BLaER1 (cell line): ENCODE data around the gene PTPRM.

Source experiments
- H3K27ac ChIP-seq: shearing (Covaris generic); formaldehyde crosslinking; 2 replicates; pipeline ENCODE4 v1.8.1; 2022
- H3K27me3 ChIP-seq: shearing (Covaris generic); formaldehyde crosslinking; 2 replicates; pipeline ENCODE4 v1.8.1; 2022
- H3K36me3 ChIP-seq: shearing (Covaris generic); formaldehyde crosslinking; 2 replicates; pipeline ENCODE4 v1.8.1; 2022
- H3K4me1 ChIP-seq: shearing (Covaris generic); formaldehyde crosslinking; 2 replicates; pipeline ENCODE4 v1.8.1; 2022
- H3K4me2 ChIP-seq: shearing (Covaris generic); formaldehyde crosslinking; 2 replicates; pipeline ENCODE4 v1.8.1; 2022
- H3K4me3 ChIP-seq: shearing (Covaris generic); formaldehyde crosslinking; 2 replicates; pipeline ENCODE4 v1.8.1; 2022
- H3K9ac ChIP-seq: shearing (Covaris generic); formaldehyde crosslinking; 2 replicates; pipeline ENCODE4 v1.8.1; 2022
- H3K9me3 ChIP-seq: shearing (Covaris generic); formaldehyde crosslinking; 2 replicates; pipeline ENCODE4 v1.8.1; 2022
- H4K20me1 ChIP-seq: shearing (Covaris generic); formaldehyde crosslinking; 2 replicates; pipeline ENCODE4 v1.8.1; 2022
- Cebpa-rat ChIP-seq: shearing (Covaris generic); IDR thresholded peaks from 2 replicates; pipeline ENCODE4 v1.8.1; 2022

The PTPRM gene

DNA sequence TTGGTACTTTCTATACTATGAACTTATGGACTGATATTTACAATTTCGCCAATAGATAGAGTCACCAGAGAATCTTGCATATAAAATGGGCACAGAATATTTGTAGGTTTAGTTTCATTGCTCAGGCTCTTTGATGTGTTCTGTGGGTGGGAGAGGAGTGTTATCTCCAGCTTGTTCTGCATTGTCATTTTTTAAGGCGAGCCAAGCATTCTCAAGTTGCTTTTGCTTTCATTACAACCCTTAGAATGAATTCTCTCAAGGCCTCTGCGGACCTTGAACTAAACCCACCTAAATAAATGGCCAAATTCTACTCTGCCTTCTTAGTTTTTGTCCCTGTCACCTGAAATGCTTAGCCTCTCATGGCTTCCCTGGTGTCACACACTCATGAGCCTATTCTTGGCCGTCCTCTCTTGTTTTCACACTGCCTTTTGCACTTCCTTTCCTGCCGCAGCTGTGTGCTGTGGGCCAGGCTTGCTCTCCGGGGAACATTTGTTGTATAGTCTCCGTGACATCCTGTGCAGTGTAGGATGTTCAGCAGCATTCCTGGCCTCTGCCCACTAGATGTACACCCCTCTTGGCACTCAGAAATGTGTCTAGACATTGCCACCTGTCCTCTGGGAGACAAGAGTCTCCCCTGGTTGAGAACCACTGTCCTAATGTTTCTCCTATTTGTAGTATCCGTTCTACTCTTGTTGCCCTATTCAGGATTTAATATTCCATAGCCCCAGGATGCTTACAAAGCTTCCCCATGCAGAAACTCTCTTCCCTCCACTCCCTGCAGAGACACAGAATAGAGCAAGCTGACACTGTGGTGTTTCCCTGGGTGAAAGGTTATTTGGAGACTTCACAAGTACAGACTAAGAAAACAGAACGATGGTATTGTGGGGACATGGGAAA lies 255.6 kb downstream of the PTPRM start:
- no peaks in the 10 kb centered on the region for H3K36me3 ChIP-seq
- H3K4me3 ChIP-seq, result no peak overlapping the region; the same call in 1 of the 2 replicates
- H4K20me1 ChIP-seq, result no peaks in the 10 kb centered on the region
- peak overlapping the region; percentile 78 for H3K4me2 ChIP-seq
- peak overlapping the region; percentile 59; the same call in 1 of the 2 replicates for H3K9ac ChIP-seq
- no peak for TF ChIP-seq Cebpa-rat
- no peaks in the 10 kb centered on the region for H3K27me3 ChIP-seq
- no peaks in the 10 kb centered on the region for H3K9me3 ChIP-seq
- peaks cover 38% of the 10 kb centered on the region for H3K4me1 ChIP-seq
- peak overlapping the region; percentile 55 for H3K27ac ChIP-seq

DNA sequence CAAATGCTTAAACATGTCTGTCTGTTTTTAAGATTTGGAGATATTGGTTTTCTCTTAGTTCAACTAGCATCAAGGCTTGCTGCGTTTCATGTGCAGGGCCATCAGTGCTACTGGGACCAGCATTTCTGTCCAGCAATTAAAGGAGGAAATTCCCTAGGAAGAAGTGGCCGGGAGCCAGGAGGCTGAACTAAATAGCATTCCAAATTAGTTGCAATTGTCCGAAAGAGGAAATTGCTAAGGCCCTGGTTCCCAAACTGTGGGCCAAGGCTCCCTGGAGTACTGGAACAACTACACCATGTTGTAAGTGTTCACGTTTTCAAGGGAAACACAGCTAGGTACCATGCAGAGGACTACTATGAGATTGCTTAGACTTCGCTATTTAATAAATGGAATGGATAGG lies 257.9 kb downstream of the PTPRM start:
- Histone ChIP-seq H3K27ac (no peak overlapping the region), H3K4me3 (no peak overlapping the region), H3K4me1 (peaks cover 38% of the 10 kb centered on the region), H4K20me1 (no peaks in the 10 kb centered on the region), H3K4me2 (no peak overlapping the region), H3K36me3 (no peaks in the 10 kb centered on the region), H3K9ac (no peak overlapping the region), H3K27me3 (no peaks in the 10 kb centered on the region), H3K9me3 (no peaks in the 10 kb centered on the region)
- TF ChIP-seq Cebpa-rat, result no peak

DNA sequence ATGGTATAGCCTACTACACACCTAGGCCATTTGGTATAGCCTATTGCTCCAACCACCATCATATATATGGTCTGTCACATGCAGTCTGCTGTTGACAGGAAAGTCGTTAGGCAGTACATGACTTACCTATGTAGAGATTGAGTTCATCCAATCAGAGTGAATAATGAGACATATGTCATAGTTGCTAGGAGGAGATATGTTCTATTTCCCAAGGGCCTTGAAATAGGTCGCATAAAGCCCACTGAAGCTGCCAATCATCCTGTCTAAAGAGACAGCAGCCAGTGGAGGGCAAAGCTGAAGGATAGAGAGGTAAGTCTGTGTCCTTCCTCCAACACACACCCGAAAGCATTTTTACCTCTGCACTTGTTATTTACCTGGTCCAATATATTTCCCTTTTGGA lies 263.4 kb downstream of the PTPRM start:
- Histone ChIP-seq H3K36me3 (no peaks in the 10 kb centered on the region), H4K20me1 (no peaks in the 10 kb centered on the region), H3K27ac (no peak overlapping the region), H3K9me3 (no peaks in the 10 kb centered on the region), H3K4me1 (no peaks in the 10 kb centered on the region), H3K4me3 (no peak overlapping the region), H3K27me3 (no peaks in the 10 kb centered on the region), H3K9ac (no peak overlapping the region), H3K4me2 (no peak overlapping the region)
- TF ChIP-seq Cebpa-rat, result no peak

DNA sequence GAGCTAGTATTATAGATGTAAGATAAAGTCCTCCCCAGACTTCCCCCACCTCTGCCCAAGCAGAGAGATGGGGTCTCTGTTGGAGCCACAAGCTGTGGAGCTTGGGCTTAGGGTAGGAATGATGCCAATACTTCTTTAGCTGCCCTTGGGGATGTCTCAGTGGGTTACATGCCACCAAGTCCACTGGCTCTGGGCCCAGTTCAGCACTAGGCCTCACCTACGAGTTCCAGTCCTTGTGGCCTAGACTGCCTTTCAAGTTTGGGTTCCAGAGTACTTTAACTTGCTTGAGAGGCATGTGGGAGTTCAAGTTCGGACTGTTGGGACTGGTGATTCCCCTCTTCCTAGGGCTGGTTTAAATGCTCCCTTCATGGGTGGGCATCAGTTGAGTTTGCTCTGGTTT lies 272.4 kb downstream of the PTPRM start:
- H3K27ac ChIP-seq, result no peak overlapping the region
- no peak overlapping the region for H3K9ac ChIP-seq
- H3K4me2 ChIP-seq, result no peak overlapping the region
- H3K9me3 ChIP-seq, result peaks cover 13% of the 10 kb centered on the region
- no peaks in the 10 kb centered on the region for H3K36me3 ChIP-seq
- H3K4me3 ChIP-seq, result no peak overlapping the region
- H4K20me1 ChIP-seq, result no peaks in the 10 kb centered on the region
- peaks cover 10% of the 10 kb centered on the region for H3K4me1 ChIP-seq
- no peaks in the 10 kb centered on the region for H3K27me3 ChIP-seq
- TF ChIP-seq Cebpa-rat, result no peak

DNA sequence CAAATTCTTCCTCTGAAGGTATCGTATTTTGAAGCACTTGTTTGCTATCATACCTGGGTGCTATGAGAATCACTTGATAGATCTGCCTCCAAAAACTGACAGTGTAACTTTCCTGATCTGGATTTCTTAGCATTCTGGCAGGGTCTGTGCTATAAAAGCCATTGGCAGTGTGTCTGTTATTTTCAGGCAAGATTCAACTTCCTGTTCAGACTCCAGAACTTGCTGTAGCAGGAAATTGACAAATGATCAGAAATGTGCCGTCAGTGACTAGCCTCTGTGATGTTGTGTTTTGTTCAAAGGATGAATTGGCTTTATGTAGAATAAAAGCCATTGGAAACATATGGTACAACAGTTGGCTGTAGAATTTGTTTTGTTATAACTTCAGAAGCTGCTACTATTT lies 273.3 kb downstream of the PTPRM start:
- H4K20me1 ChIP-seq, result no peaks in the 10 kb centered on the region
- H3K9me3 ChIP-seq, result peaks cover 21% of the 10 kb centered on the region
- H3K4me1 ChIP-seq, result peaks cover 10% of the 10 kb centered on the region
- H3K9ac ChIP-seq, result no peak overlapping the region
- H3K4me3 ChIP-seq, result no peak overlapping the region
- no peaks in the 10 kb centered on the region for H3K27me3 ChIP-seq
- no peak overlapping the region for H3K27ac ChIP-seq
- H3K36me3 ChIP-seq, result no peaks in the 10 kb centered on the region
- TF ChIP-seq Cebpa-rat, result no peak
- H3K4me2 ChIP-seq, result peak overlapping the region; percentile 11; the same call in 1 of the 2 replicates

DNA sequence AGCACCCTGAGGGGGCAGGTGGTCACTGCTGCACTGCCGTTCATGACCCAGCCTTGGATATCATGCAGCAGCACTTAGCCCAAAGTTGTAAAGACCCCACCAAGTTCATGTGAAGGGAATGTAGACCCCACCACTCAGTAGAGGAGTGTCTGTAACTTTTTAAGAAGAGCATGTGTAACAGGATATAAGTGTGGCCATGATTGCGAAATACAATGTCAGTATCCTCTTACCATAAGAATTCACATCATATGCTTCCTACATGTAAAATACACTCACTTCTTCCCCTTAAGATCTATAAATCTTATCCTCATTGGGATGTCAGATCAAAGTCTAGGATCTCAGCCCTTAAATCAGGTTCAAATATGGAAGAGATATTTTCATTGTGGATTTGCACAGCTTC lies 276.9 kb downstream of the PTPRM start:
- Histone ChIP-seq H3K4me3 (no peak overlapping the region), H3K4me2 (no peak overlapping the region), H3K4me1 (peaks cover 10% of the 10 kb centered on the region), H3K27me3 (no peaks in the 10 kb centered on the region), H3K9ac (no peak overlapping the region), H3K27ac (no peak overlapping the region), H3K9me3 (peaks cover 28% of the 10 kb centered on the region), H3K36me3 (no peaks in the 10 kb centered on the region), H4K20me1 (no peaks in the 10 kb centered on the region)
- TF ChIP-seq Cebpa-rat, result peak; percentile 81; the same call in 1 of the 2 replicates

DNA sequence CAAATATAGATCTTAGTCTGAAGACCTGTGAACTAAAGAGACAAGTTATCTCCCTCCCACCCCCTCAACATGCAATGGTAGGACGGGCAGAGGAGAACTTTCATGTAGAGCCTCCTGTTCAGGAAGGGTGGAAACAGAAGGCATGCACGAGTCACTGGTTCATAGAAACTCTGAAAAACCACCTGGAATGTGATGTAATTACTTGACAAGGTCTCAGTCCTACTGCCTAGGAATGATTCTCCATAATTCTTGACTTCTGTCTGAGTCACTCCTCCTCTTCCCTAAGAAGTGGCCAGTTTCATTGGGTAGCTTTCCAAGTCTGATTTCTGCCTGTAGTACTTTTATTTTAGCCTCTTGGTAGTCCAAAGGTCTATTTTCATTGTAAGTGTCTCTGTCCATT lies 277.3 kb downstream of the PTPRM start:
- peaks cover 10% of the 10 kb centered on the region for H3K4me1 ChIP-seq
- H3K9me3 ChIP-seq, result peaks cover 28% of the 10 kb centered on the region
- TF ChIP-seq Cebpa-rat, result no peak
- no peak overlapping the region for H3K27ac ChIP-seq
- H3K4me2 ChIP-seq, result no peak overlapping the region
- H4K20me1 ChIP-seq, result no peaks in the 10 kb centered on the region
- no peak overlapping the region for H3K4me3 ChIP-seq
- no peak overlapping the region for H3K9ac ChIP-seq
- H3K27me3 ChIP-seq, result no peaks in the 10 kb centered on the region
- no peaks in the 10 kb centered on the region for H3K36me3 ChIP-seq

DNA sequence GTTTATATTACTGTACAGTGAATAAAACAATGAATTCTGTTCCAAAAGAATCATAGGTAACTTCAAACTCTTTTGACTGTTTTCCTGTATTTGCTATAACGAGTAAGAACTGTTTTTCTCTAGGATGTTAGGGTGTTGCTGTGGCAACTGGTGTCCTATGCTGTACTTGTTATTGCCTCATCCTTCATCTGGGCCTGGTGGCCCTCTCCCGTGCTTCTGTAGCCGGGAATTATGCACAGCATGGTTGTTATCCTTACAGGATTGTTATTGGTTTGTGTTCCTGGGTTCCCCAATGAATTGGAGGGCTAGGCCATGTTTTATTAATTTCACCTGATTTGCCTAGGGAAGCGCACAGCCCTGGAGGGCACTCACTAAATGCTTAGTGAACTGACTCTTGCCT lies 279.2 kb downstream of the PTPRM start:
- Histone ChIP-seq H3K36me3 (no peaks in the 10 kb centered on the region), H3K27ac (no peak overlapping the region), H3K4me3 (no peak overlapping the region), H4K20me1 (no peaks in the 10 kb centered on the region), H3K4me1 (no peaks in the 10 kb centered on the region), H3K27me3 (no peaks in the 10 kb centered on the region), H3K9ac (no peak overlapping the region), H3K4me2 (no peak overlapping the region), H3K9me3 (peaks cover 28% of the 10 kb centered on the region)
- no peak for TF ChIP-seq Cebpa-rat

DNA sequence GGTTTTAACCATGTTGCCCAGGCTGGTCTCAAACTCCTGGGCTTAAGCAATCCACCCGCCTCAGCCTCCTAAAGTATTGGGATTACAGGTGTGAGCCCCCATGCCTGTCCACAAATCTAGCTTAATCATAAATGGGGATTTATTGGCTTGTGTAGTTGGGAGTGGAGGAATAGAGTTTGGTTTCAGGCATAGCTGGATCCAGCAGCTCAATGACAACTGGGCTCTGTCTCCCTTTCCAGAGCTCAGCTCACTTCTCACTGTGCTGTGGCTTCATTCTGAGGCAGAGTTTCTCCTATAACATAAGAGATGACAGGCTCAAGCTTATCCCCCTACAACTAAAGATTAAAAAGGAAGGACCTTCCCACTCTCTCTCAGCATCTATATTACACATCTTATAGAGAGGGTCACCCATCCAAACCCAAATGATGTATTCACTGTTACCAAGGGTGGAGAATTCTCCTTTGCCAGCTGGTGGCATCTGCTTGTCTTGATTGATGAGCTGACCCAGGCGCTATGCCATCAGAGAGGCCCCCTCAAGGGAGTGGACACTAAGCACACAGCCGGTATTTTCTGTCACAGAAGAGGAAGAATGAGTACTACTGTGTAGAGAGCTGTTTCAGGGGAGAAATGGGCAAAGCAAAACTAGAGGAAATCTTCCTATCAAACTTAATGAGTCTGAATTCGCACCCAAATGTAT lies 280.4 kb downstream of the PTPRM start:
- Histone ChIP-seq H3K9ac (no peak overlapping the region), H3K4me3 (no peak overlapping the region), H4K20me1 (no peaks in the 10 kb centered on the region), H3K4me1 (no peaks in the 10 kb centered on the region), H3K27me3 (no peaks in the 10 kb centered on the region), H3K36me3 (no peaks in the 10 kb centered on the region), H3K9me3 (peaks cover 28% of the 10 kb centered on the region), H3K4me2 (no peak overlapping the region), H3K27ac (no peak overlapping the region)
- TF ChIP-seq Cebpa-rat, result no peak

DNA sequence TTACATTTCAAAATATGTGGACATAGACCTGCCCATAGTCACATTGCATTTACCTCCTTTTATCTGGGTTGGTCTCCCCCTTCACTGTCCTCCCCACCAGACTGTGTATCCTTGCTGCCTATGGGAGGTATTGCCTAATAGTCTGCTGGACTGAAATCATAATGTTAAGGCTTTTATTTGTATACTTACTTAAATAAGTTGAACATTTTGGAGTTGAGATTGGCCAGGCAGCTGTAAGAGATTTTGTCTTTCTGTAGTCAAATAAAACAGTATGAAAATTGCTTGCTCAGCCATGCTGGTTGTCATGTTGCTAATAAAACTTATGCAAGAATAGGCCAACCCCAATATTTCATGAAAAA lies 280.9 kb downstream of the PTPRM start:
- Histone ChIP-seq H3K9me3 (peaks cover 28% of the 10 kb centered on the region), H3K36me3 (no peaks in the 10 kb centered on the region), H3K4me3 (no peak overlapping the region), H4K20me1 (no peaks in the 10 kb centered on the region), H3K4me1 (no peaks in the 10 kb centered on the region), H3K4me2 (no peak overlapping the region), H3K27me3 (no peaks in the 10 kb centered on the region), H3K9ac (no peak overlapping the region), H3K27ac (no peak overlapping the region)
- no peak for TF ChIP-seq Cebpa-rat
